CD14-positive monocyte (primary cell): ENCODE results near the gene SPTLC1. TPM values are rescaled to one million over a fixed set of nuclear protein-coding genes. Genes with fewer than 3 reads are reported as not detected.
A peak's percentile ranks its signal among the peaks of the same experiment; 100 is the strongest.
"Not testable (repeated sequence)": the region's sequence is repeated elsewhere in the genome, so short reads cannot be mapped to it uniquely, and the experiment has no call there.

Experiments used
- DNase-seq, 3 donors: peaks; one replicate each; pipeline ENCODE4 v3.0.0-alpha.2; 2011 to 2022
- H2AFZ ChIP-seq: 2 replicates; pipeline ENCODE4 v1.6.0; 2012; ENCODE audit warnings: mild to moderate bottlenecking, low read depth, low read length, inconsistent platforms; ENCODE audit not compliant: insufficient read depth, poor library complexity, severe bottlenecking
- H3K27ac ChIP-seq, 2 donors: 1 replicate in 1 of 2; 2 replicates in 1 of 2; pipeline ENCODE4 v1.5.1; 2012 to 2013; ENCODE audit warnings: low read length in 2 of 2, control low read depth in 1 of 2, inconsistent platforms in 1 of 2, low read depth in 1 of 2, mild to moderate bottlenecking in 1 of 2
- H3K27me3 ChIP-seq, 2 donors: one replicate each; pipeline versions ENCODE4 v1.6.0 to v1.6.1; 2011 to 2013; ENCODE audit warnings: low read length in 2 of 2; ENCODE audit not compliant: control insufficient read depth in 2 of 2, insufficient read depth in 2 of 2
- H3K36me3 ChIP-seq, 2 donors: replicated peaks in 1 of 2; 1 replicate in 1 of 2; 2 replicates in 1 of 2; pipeline versions ENCODE4 v1.5.1 to v1.6.1; 2012 to 2013; ENCODE audit warnings: low read length in 2 of 2, control low read depth in 1 of 2, inconsistent platforms in 1 of 2, mild to moderate bottlenecking in 1 of 2; ENCODE audit not compliant: insufficient read depth in 2 of 2, control insufficient read depth in 1 of 2
- H3K4me1 ChIP-seq, 2 donors: 1 replicate in 1 of 2; 2 replicates in 1 of 2; pipeline versions ENCODE4 v1.5.1 to v1.6.1; 2012 to 2013; ENCODE audit warnings: low read length in 2 of 2, control low read depth in 1 of 2, inconsistent platforms in 1 of 2, mild to moderate bottlenecking in 1 of 2, moderate library complexity in 1 of 2; ENCODE audit not compliant: insufficient read depth in 2 of 2, control insufficient read depth in 1 of 2
- H3K4me2 ChIP-seq: replicated peaks from 2 replicates; pipeline ENCODE3; 2012; ENCODE audit warnings: low read length, moderate library complexity, mild to moderate bottlenecking; ENCODE audit not compliant: poor library complexity, severe bottlenecking; ENCODE audit errors: extremely low read depth
- H3K4me3 ChIP-seq, 3 experiments: fragments of 200-600 bp in 1 of 3; sonication (generic) in 1 of 3; replicated peaks in 1 of 3; 1 replicate in 2 of 3; 2 replicates in 1 of 3; pipeline ENCODE4 v1.5.1; 2011 to 2013; ENCODE audit warnings: low read length in 3 of 3, mild to moderate bottlenecking in 3 of 3, control low read depth in 2 of 3, low read depth in 2 of 3, inconsistent platforms in 1 of 3, moderate library complexity in 1 of 3
- H3K79me2 ChIP-seq: 2 replicates; pipeline ENCODE4 v1.6.0; 2012; ENCODE audit warnings: mild to moderate bottlenecking, control low read depth, inconsistent platforms, low read length, moderate library complexity; ENCODE audit not compliant: insufficient read depth
- H3K9ac ChIP-seq: 2 replicates; pipeline ENCODE4 v1.6.0; 2017; ENCODE audit warnings: low read length, mild to moderate bottlenecking; ENCODE audit not compliant: insufficient read depth, poor library complexity, severe bottlenecking
- H3K9me3 ChIP-seq, 2 donors: replicated peaks in 1 of 2; 1 replicate in 1 of 2; 2 replicates in 1 of 2; pipeline versions ENCODE4 v1.5.1 to v1.6.1; 2012 to 2013; ENCODE audit warnings: low read length in 2 of 2, control low read depth in 1 of 2; ENCODE audit not compliant: control insufficient read depth in 1 of 2, insufficient read depth in 1 of 2
- H4K20me1 ChIP-seq: 2 replicates; pipeline ENCODE4 v1.6.0; 2012; ENCODE audit warnings: mild to moderate bottlenecking, low read length, control low read depth, moderate library complexity; ENCODE audit not compliant: insufficient read depth
- H3K27ac Mint-ChIP-seq, 7 donors: one replicate each; pipeline ENCODE4 v1.8.0; 2020; ENCODE audit warnings: mild to moderate bottlenecking in 7 of 7, mixed read lengths in 7 of 7, moderate library complexity in 6 of 7, inconsistent platforms in 2 of 7
- H3K27me3 Mint-ChIP-seq, 3 donors: one replicate each; pipeline ENCODE4 v1.8.0; 2021 to 2022; ENCODE audit warnings: low read depth in 3 of 3, mild to moderate bottlenecking in 3 of 3, mixed read lengths in 3 of 3, moderate library complexity in 3 of 3, inconsistent platforms in 1 of 3
- H3K36me3 Mint-ChIP-seq, 2 donors: one replicate each; pipeline ENCODE4 v1.8.0; 2020; ENCODE audit warnings: mixed read lengths in 2 of 2, inconsistent platforms in 1 of 2, mild to moderate bottlenecking in 1 of 2
- H3K4me1 Mint-ChIP-seq: one replicate; pipeline ENCODE4 v1.8.0; 2020; ENCODE audit warnings: mild to moderate bottlenecking, mixed read lengths
- H3K4me3 Mint-ChIP-seq, 2 donors: one replicate each; pipeline ENCODE4 v1.8.0; 2020; ENCODE audit warnings: mild to moderate bottlenecking in 2 of 2, mixed read lengths in 2 of 2, moderate library complexity in 1 of 2
- H3K9me3 Mint-ChIP-seq, 7 donors: one replicate each; pipeline ENCODE4 v1.8.0; 2020 to 2022; ENCODE audit warnings: mixed read lengths in 7 of 7, mild to moderate bottlenecking in 6 of 7, moderate library complexity in 6 of 7, inconsistent platforms in 2 of 7
- WGBS: methylation state at CpG from one replicate; pipeline ENCODE4 v1.1.5; 2013; ENCODE audit warnings: missing lambda C conversion rate; ENCODE audit not compliant: insufficient coverage; 5-methylcytosine and 5-hydroxymethylcytosine counted together
- intact Hi-C, 2 donors: fragments of 100-400 bp; cut with micrococcal nuclease; formaldehyde crosslinking; loops; one replicate each; pipeline versions ENCODE4 v1.15.0 to v1.15.1; 2023
- polyA plus RNA-seq, 3 donors: library from polyadenylated mRNA; depleted of rRNA in 1 of 3; unstranded in 2 of 3; stranded (reverse) in 1 of 3; fragments of 300-500 nt in 2 of 3; fragments of >200 nt in 1 of 3; fragmentation: Illumina TruSeq in 2 of 3; gene quantifications; 1 replicate in 2 of 3; 2 replicates in 1 of 3; pipeline ENCODE4 v1.2.3, GENCODE V29; 2012 to 2021
- TF ChIP-seq, protein P1 (sequence below): fragments of 200-600 bp; IDR thresholded peaks from one replicate; pipeline ENCODE4 v1.8.0; 2022; ENCODE audit warnings: antibody characterized with exemption, mild to moderate bottlenecking

The SPTLC1 gene
- polyA plus RNA-seq, 3 donors: 37.4 to 92.4 (median 80.0) TPM

DNA sequence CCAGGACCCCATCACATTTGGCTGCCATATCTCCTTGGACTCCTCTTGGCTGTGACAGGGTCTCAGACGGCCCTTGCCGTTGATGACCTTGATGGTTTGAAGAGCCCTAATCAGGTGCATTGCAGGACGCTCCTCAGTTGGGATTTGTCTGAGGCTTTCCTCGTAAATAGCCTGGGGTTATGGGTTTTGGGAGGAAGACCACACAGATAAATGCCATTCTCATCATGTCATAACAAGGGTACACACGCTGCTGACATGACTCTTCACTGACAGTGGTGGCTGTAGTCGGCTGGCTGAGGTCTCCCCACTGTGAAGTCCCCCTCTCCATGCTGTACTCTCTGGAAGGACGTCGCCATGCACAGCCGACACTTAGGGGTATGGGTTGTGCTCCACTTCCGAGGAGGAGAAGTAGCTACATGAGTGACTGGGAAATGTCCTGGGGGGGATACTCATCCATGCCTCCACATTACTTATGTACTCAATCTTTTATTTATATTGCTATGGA, 42.9 kb upstream of the SPTLC1 start:
- H3K27ac Mint-ChIP-seq: peak overlapping the region in 1 of 7 donors; percentile 60
- no peaks in the 10 kb centered on the region for H3K36me3 Mint-ChIP-seq
- H3K9me3 Mint-ChIP-seq: peaks cover 0 to 3% (median 0%) of the 10 kb centered on the region in 7 donors
- no peak overlapping the region for H2AFZ ChIP-seq
- no peak overlapping the region for H3K9ac ChIP-seq
- peaks cover 3 to 4% (median 3%) of the 10 kb centered on the region in 3 donors for H3K27me3 Mint-ChIP-seq
- 100% methylated on average over 1 of the region's 10 CpGs for WGBS
- H3K4me3 Mint-ChIP-seq: no peak overlapping the region
- no peak overlapping the region for H3K4me3 ChIP-seq
- H3K27me3 ChIP-seq: no peaks in the 10 kb centered on the region
- no peaks in the 10 kb centered on the region for H3K9me3 ChIP-seq
- H3K4me2 ChIP-seq: no peak overlapping the region
- no peaks in the 10 kb centered on the region for H3K4me1 ChIP-seq
- H3K27ac ChIP-seq: no peak overlapping the region
- DNase-seq: no peak
- no peaks in the 10 kb centered on the region for H4K20me1 ChIP-seq
- no peaks in the 10 kb centered on the region for H3K36me3 ChIP-seq
- intact Hi-C loops: no loop called here
- H3K79me2 ChIP-seq: no peaks in the 10 kb centered on the region
- TF ChIP-seq, protein P1, sequence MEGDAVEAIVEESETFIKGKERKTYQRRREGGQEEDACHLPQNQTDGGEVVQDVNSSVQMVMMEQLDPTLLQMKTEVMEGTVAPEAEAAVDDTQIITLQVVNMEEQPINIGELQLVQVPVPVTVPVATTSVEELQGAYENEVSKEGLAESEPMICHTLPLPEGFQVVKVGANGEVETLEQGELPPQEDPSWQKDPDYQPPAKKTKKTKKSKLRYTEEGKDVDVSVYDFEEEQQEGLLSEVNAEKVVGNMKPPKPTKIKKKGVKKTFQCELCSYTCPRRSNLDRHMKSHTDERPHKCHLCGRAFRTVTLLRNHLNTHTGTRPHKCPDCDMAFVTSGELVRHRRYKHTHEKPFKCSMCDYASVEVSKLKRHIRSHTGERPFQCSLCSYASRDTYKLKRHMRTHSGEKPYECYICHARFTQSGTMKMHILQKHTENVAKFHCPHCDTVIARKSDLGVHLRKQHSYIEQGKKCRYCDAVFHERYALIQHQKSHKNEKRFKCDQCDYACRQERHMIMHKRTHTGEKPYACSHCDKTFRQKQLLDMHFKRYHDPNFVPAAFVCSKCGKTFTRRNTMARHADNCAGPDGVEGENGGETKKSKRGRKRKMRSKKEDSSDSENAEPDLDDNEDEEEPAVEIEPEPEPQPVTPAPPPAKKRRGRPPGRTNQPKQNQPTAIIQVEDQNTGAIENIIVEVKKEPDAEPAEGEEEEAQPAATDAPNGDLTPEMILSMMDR: no peak
- H3K4me1 Mint-ChIP-seq: no peaks in the 10 kb centered on the region

DNA sequence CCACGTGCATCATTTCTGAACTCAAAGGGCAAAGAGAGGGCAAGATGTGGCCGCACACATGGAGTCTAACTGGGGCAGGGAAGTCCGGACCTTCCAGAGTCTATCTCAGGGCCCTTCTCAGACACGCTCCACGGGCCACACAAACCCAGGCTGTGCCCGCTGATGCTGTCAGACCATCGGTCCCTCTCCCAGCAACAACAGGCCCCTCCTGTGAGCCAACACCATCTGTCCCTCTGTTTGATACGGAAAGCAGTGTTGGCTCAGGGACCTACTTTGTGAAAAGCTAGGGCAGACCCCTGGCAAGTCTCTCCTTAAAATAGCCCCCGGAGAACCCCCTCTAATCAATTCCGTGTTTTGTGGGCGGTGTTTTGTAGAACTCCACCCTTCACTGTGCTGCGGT, 40.5 kb upstream of the SPTLC1 start:
- H3K27ac Mint-ChIP-seq, H3K36me3 ChIP-seq, H3K27ac ChIP-seq, H3K79me2 ChIP-seq, intact Hi-C loops, H3K4me1 ChIP-seq, H3K4me3 ChIP-seq, H3K9me3 ChIP-seq, H3K4me3 Mint-ChIP-seq, H3K9ac ChIP-seq, H3K4me1 Mint-ChIP-seq, H3K36me3 Mint-ChIP-seq, H4K20me1 ChIP-seq, H2AFZ ChIP-seq, DNase-seq, H3K27me3 ChIP-seq, H3K27me3 Mint-ChIP-seq, H3K9me3 Mint-ChIP-seq, H3K4me2 ChIP-seq: not testable (repeated sequence)
- 99% methylated on average over 9 of the region's 12 CpGs for WGBS
